ENCODE data around the gene FAAP100. TPM values are rescaled to one million over a fixed set of nuclear protein-coding genes. Genes with fewer than 3 reads are reported as not detected.

Gene FAAP100
- total RNA-seq, 1 donor from 2014 or later, result 37.2 TPM

DNA sequence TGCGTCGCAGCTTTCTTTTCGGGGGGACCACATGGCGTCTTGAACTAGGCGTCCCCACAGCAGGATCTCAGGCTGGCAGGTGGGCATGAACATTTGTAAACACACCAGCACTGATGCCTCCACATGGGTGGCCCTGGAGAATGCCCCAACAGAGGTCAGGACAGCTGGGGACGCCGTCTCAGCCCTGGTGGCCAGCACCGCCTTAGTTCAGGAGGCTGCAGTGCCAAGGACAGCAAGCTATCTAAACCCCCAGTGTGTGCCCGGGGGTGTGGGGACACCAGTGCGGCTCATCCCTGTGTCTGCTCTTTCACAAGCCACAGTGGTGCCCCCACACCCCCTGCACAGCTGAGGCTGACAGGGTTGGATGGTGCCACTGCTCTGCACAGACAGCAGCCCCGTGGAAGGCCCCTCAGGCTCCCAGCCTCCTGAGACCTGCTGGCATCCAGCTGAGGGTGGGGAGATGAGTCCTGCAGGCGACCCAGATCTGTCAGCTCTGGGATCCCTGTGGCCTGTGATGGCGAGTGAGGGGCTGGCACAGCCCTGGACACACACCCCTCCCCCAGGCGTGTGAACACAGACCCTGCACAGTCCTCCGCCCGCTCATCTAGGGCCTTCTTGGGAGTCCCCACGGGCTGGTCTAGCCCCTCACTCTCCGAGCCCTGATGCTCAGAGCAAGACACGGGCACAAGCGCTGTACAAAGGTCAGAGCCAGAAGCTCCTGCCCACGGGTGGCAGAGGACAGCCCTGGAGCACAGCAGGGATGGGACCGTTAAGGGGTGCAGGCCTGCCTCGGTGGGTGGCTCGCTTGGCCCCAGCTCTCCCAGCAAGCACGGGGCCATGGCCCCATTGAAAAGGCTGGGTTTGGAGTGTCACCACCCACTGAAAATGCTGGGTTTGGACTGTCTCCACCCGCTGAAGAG is 13.2 kb downstream of the FAAP100 start:
- DNase-seq (ENCODE audit: low spot score in 2 of 2, unreplicated experiment in 2 of 2), result no peak
- peaks cover 25% of the 10 kb centered on the region for H3K27me3 Mint-ChIP-seq (ENCODE audit: low read depth)
- peaks cover 5% of the 10 kb centered on the region for H3K36me3 Mint-ChIP-seq
- H3K4me1 Mint-ChIP-seq, result no peaks in the 10 kb centered on the region
- no peak overlapping the region for H3K4me3 Mint-ChIP-seq
- H3K27ac Mint-ChIP-seq, result no peak overlapping the region
- H3K9me3 Mint-ChIP-seq, result no peaks in the 10 kb centered on the region
- TF ChIP-seq, protein P1, sequence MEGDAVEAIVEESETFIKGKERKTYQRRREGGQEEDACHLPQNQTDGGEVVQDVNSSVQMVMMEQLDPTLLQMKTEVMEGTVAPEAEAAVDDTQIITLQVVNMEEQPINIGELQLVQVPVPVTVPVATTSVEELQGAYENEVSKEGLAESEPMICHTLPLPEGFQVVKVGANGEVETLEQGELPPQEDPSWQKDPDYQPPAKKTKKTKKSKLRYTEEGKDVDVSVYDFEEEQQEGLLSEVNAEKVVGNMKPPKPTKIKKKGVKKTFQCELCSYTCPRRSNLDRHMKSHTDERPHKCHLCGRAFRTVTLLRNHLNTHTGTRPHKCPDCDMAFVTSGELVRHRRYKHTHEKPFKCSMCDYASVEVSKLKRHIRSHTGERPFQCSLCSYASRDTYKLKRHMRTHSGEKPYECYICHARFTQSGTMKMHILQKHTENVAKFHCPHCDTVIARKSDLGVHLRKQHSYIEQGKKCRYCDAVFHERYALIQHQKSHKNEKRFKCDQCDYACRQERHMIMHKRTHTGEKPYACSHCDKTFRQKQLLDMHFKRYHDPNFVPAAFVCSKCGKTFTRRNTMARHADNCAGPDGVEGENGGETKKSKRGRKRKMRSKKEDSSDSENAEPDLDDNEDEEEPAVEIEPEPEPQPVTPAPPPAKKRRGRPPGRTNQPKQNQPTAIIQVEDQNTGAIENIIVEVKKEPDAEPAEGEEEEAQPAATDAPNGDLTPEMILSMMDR (IDR thresholded peaks at IDR 0.05; ENCODE audit: unreplicated experiment), result no peak

GRCh38 chr17:81537856-81538555 is 14.1 kb downstream of the FAAP100 start:
- TF ChIP-seq, protein P1 (IDR thresholded peaks at IDR 0.05; ENCODE audit: unreplicated experiment), result no peak
- Mint-ChIP-seq H3K4me1 (no peaks in the 10 kb centered on the region), H3K36me3 (peaks cover 5% of the 10 kb centered on the region), H3K4me3 (no peak overlapping the region), H3K27me3 (ENCODE audit: low read depth) (peaks cover 31% of the 10 kb centered on the region), H3K27ac (peak overlapping the region; percentile 28), H3K9me3 (no peaks in the 10 kb centered on the region)
- no peak for DNase-seq (ENCODE audit: low spot score in 2 of 2, unreplicated experiment in 2 of 2)

GRCh38 chr17:81537343-81537855 is 14.8 kb downstream of the FAAP100 start:
- no peak overlapping the region for H3K4me3 Mint-ChIP-seq
- no peaks in the 10 kb centered on the region for H3K9me3 Mint-ChIP-seq
- no peaks in the 10 kb centered on the region for H3K4me1 Mint-ChIP-seq
- H3K27ac Mint-ChIP-seq, result no peak overlapping the region
- TF ChIP-seq, protein P1 (IDR thresholded peaks at IDR 0.05; ENCODE audit: unreplicated experiment), result peak; percentile 47
- peaks cover 5% of the 10 kb centered on the region for H3K36me3 Mint-ChIP-seq
- H3K27me3 Mint-ChIP-seq (ENCODE audit: low read depth), result peaks cover 31% of the 10 kb centered on the region
- DNase-seq (ENCODE audit: low spot score in 2 of 2, unreplicated experiment in 2 of 2), result no peak

- Mint-ChIP-seq H3K27ac (no peak overlapping the region), H3K36me3 (peaks cover 3% of the 10 kb centered on the region), H3K9me3 (no peaks in the 10 kb centered on the region), H3K27me3 (ENCODE audit: low read depth) (peaks cover 31% of the 10 kb centered on the region), H3K4me3 (no peak overlapping the region), H3K4me1 (no peaks in the 10 kb centered on the region)
- no peak for DNase-seq (ENCODE audit: low spot score in 2 of 2, unreplicated experiment in 2 of 2)
- TF ChIP-seq, protein P1 (IDR thresholded peaks at IDR 0.05; ENCODE audit: unreplicated experiment), result no peak
Observed at GRCh38 chr17:81536299-81537290, 15.6 kb downstream of the FAAP100 start.
